ENCODE data around the gene SCG3. TPM values are rescaled to one million over a fixed set of nuclear protein-coding genes. Genes with fewer than 3 reads are reported as not detected.

The SCG3 gene
- total RNA-seq, 2 donors from 2014 or later: not detected

DNA sequence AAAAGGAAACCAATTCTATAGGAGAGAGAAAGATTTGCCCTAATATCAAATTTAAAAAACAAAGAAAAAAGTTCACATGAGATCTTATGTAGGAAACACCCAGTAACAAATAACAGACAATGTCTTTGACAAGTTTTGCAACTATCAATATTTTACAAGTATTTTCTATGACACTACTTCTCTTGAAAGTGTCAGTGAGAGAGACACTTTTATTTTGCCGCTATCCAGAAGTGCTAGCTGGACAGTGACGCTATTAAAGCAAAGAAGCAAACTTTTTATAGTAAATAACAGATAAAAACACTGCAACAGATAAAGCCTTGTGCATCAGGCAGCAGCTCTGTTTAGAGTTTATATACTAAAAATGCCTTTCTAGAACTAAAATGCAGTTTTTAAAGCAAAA is 42.9 kb downstream of the SCG3 start:
- peak overlapping the region; percentile 88 for H3K27ac Mint-ChIP-seq
- H3K4me3 Mint-ChIP-seq: peak overlapping the region in 1 of 2 donors; percentile 37
- peaks cover 50% of the 10 kb centered on the region for H3K4me1 Mint-ChIP-seq (ENCODE audit: low read depth)
- H3K27me3 Mint-ChIP-seq (ENCODE audit: low read depth): no peaks in the 10 kb centered on the region
- DNase-seq: no peak
- H3K36me3 Mint-ChIP-seq (ENCODE audit: insufficient read depth in 2 of 2): peaks cover 0 to 4% of the 10 kb centered on the region in 2 donors
- no peak for ATAC-seq (replicated peaks in 1 of 2)
- H3K9me3 Mint-ChIP-seq: no peaks in the 10 kb centered on the region

DNA sequence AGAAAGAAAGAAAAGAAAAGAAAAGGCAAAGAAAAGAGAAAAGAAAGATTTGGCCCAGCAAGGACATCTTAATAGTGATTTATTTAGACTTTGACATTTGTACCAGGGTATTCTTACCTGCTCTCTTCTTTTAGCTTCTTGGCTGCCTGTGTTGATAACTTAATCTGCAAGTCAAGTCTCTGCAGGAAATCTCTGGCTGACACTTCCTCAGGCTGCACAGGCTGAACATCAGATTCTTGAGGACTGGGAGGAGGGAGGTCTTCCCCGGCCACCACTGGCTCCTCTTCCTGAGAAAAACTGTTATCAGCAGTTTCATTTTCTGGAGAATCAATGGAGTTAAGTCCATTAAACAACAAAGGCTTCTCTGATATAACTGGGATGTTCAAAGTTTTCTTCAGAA is 43.4 kb downstream of the SCG3 start:
- Mint-ChIP-seq H3K4me3 (peak overlapping the region in 1 of 2 donors; percentile 37), H3K27ac (peak overlapping the region; percentile 88), H3K36me3 (ENCODE audit: insufficient read depth in 2 of 2) (peaks cover 0 to 4% of the 10 kb centered on the region in 2 donors)

DNA sequence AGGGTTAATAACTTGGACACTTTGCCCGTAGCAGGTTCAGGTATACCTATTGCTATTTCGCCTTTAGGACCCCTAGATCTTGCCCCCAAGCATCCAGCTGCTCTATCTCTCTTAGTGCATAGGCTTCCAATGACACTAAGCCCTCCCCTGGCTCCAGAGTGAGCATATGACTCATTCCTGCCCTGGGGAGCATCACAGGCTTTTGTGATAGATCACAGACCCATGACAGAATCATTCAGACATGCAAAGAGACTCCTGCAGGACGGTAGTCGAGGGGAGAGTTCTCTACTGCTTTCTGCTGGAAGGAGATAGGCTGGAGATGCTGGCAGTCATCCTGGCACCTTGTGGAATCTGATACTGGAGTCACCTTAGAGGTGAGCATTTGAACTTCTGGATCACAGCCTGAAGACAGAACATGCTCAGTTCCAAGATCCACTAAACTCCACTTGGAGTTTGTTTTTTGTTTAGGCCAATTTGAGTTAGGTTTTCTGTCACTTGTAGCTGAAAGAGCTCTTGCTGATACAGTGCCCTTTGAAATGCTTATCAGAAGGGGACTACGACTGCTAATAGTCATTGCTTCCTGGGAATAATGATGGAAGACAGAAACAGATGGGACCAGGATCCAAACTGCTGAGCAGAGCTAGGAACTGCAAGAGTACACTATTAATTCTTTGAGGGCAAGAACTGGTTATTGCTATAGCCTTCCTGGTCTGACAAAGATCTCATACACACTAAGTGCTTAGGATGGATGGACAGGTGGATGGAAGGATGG is 45.2 kb downstream of the SCG3 start:
- Mint-ChIP-seq H3K4me1 (ENCODE audit: low read depth) (peaks cover 56% of the 10 kb centered on the region), H3K36me3 (ENCODE audit: insufficient read depth in 2 of 2) (peaks cover 3 to 9% of the 10 kb centered on the region in 2 donors), H3K4me3 (no peak overlapping the region), H3K27me3 (ENCODE audit: low read depth) (no peaks in the 10 kb centered on the region), H3K27ac (peak overlapping the region; percentile 74), H3K9me3 (no peaks in the 10 kb centered on the region)
- peak; percentile 85 to 89 for ATAC-seq (replicated peaks in 1 of 2)
- DNase-seq: peak; percentile 41 to 42

More for the DNA sequence above, 43.4 kb downstream of the SCG3 start:
- DNase-seq: no peak
- ATAC-seq (replicated peaks in 1 of 2): no peak
- Mint-ChIP-seq H3K4me1 (ENCODE audit: low read depth) (peaks cover 50% of the 10 kb centered on the region), H3K27me3 (ENCODE audit: low read depth) (no peaks in the 10 kb centered on the region), H3K9me3 (no peaks in the 10 kb centered on the region)

DNA sequence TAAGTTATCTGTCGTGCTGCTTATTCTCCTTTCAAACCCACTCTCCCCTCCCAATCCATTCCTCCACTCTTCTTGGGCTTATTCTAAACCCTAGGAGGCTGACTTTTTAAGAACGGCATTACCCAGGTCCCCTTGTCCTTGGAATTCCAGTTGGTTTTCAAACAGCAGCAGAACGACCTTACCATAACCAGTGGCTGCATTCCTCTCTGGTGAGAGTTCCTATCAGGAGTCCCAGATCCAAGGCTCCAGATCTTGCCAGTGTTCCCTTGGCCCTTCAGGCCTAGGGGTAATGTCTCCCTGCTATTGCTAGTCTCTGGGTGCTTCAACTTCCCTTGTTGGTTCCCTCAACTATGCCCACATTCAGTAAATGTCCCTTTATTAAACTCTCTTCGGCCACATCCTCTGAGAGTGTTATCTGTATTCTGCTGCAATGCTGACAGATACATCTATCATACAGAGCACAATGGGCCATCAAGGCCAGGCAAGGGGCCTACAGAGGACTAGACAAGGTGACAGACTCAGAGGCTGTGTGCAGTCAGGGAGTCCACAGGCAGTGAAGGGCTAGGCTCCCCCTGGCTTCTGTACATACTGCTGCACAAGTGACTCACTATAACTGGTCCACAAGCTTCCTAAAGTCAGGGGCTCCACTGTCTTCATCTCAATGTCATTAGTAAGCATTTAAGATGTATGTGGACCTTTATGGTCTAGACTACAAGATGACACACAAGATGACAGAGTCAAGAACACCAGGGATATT is 46.0 kb downstream of the SCG3 start:
- no peak overlapping the region for H3K4me3 Mint-ChIP-seq
- H3K9me3 Mint-ChIP-seq: no peaks in the 10 kb centered on the region
- peak in 1 of 2 donors; percentile 17 for DNase-seq
- peak; percentile 58 to 61 for ATAC-seq (replicated peaks in 1 of 2)
- peaks cover 3 to 7% of the 10 kb centered on the region in 2 donors for H3K36me3 Mint-ChIP-seq (ENCODE audit: insufficient read depth in 2 of 2)
- H3K4me1 Mint-ChIP-seq (ENCODE audit: low read depth): peaks cover 57% of the 10 kb centered on the region
- no peak overlapping the region for H3K27ac Mint-ChIP-seq
- H3K27me3 Mint-ChIP-seq (ENCODE audit: low read depth): no peaks in the 10 kb centered on the region

DNA sequence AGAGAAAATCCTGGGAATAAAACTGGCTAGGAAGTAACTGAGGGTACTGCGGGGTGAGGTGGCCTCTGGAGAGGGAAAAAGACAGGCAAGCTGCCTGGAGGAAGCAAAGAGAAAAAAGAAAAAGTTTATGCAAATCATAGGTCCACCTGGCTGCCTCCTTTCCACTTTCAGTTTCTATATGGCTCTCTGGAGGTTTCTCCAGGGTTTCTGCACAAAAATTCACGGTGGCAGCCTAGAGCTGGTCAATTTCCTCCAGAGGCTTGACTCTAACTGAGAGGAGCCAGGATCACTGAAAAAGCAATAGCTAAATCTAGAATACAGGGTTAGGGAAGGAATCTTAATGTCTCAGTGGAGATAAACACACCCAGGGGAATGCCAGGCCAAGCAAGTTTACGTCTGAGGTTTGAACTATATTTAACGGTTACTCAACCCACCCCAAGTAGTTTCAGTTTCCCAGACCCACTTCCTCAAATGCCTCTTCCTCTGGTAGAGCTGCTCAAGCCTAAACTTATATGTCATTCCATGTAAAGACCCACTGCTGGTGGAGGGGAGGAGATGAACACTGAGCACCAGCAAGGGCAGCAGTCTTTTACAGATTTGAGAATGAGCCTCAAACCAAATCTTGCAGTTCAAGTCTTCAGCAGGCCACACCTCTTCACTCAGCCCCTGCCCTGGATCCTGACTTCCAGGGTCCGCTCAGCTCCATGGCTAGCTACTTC is 50.4 kb downstream of the SCG3 start:
- Mint-ChIP-seq H3K27me3 (ENCODE audit: low read depth) (no peaks in the 10 kb centered on the region), H3K36me3 (ENCODE audit: insufficient read depth in 2 of 2) (peaks cover 3 to 7% of the 10 kb centered on the region in 2 donors), H3K4me3 (peak overlapping the region; percentile 84 to 91), H3K9me3 (no peaks in the 10 kb centered on the region), H3K27ac (peak overlapping the region; percentile 89), H3K4me1 (ENCODE audit: low read depth) (peaks cover 77% of the 10 kb centered on the region)
- DNase-seq (peak; percentile 38 to 42), ATAC-seq (replicated peaks in 1 of 2) (peak; percentile 41 to 61)

DNA sequence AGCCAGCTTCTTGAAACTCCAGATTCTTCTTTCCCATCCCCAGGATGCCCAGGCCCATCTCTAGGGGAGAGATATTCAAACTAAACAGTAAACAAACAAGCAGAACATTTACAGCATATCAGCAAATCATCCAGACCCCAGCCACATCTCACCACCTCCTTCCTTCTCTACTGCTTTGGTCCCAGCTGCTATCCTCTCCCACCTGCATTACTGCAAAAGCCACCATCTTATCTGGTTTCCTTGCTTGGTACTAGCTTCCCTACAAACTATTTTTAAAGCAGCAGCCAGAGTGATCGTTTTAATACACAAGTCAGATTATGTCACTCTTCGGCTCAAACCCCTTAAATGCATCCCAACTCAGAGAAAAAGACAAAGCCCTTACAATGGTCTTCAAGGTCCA is 51.3 kb downstream of the SCG3 start:
- ATAC-seq (replicated peaks in 1 of 2) (no peak), DNase-seq (no peak)
- H3K4me1 Mint-ChIP-seq (ENCODE audit: low read depth): peaks cover 68% of the 10 kb centered on the region
- no peaks in the 10 kb centered on the region for H3K9me3 Mint-ChIP-seq
- peak overlapping the region; percentile 13 to 60 for H3K4me3 Mint-ChIP-seq
- peak overlapping the region; percentile 89 for H3K27ac Mint-ChIP-seq
- H3K27me3 Mint-ChIP-seq (ENCODE audit: low read depth): no peaks in the 10 kb centered on the region
- H3K36me3 Mint-ChIP-seq (ENCODE audit: insufficient read depth in 2 of 2): peaks cover 3 to 7% of the 10 kb centered on the region in 2 donors

DNA sequence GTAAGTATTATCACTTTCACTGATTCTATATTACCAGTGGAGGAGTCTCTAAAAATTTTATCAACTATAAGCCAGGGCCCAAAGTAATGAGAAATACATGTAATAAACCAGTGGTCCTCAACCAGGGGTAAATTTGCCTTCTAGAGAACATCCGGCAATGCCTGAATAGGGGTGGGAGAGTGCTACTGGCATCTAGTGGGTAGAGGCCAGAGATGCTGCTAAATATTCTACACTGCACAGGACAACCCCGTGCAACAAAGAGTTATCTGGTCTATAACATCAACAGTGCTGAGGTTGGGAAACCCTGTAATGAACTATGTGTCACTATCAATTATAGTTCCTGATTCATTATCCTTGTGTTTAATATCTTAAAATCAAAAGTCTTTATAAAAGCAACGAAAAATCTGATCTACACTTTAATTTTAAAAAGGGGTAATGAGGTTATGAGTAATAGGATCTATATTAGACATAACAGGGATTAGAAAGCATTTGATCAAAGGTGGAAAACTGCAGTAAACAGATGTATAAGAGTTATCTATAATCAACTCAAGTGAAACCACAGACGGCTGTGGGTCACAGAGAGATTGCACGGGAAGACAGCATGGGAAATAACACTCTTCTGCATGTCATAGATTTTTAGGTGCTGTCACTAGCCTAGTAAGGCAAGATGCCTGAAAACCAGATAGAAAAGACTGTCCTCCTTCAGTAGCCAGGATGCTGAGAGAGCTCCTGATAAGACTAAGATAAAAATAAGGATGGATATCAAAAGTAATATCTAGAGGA is 54.1 kb downstream of the SCG3 start:
- peak overlapping the region; percentile 86 to 88 for H3K4me3 Mint-ChIP-seq
- DNase-seq (peak; percentile 25 to 26), ATAC-seq (replicated peaks in 1 of 2) (peak in 1 of 2 donors; percentile 7)
- peak overlapping the region; percentile 89 for H3K27ac Mint-ChIP-seq
- H3K27me3 Mint-ChIP-seq (ENCODE audit: low read depth): no peaks in the 10 kb centered on the region
- no peaks in the 10 kb centered on the region for H3K9me3 Mint-ChIP-seq
- peaks cover 5 to 7% of the 10 kb centered on the region in 2 donors for H3K36me3 Mint-ChIP-seq (ENCODE audit: insufficient read depth in 2 of 2)
- H3K4me1 Mint-ChIP-seq (ENCODE audit: low read depth): peaks cover 86% of the 10 kb centered on the region

DNA sequence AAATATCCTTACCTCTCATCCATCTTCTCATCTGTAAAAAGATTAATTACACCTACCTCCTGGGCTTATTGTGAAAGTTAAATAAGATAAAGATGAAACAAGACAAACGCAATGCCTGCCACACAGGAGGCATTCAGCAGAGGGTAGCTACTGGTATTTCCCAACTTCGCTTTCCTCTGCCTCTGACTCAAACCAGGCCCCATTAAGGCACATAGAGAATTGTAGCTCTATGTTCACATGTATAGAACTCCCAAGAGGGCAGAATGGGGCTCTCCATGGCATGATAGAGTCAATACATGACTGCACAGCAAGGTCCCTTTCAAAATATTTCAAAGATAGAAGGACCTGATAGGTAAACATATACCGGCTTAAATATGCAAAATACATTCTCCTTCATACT is 54.8 kb downstream of the SCG3 start:
- DNase-seq: peak; percentile 37 to 52
- peak; percentile 40 to 47 for ATAC-seq (replicated peaks in 1 of 2)
- no peaks in the 10 kb centered on the region for H3K27me3 Mint-ChIP-seq (ENCODE audit: low read depth)
- peaks cover 2% of the 10 kb centered on the region in 2 donors for H3K36me3 Mint-ChIP-seq (ENCODE audit: insufficient read depth in 2 of 2)
- peaks cover 79% of the 10 kb centered on the region for H3K4me1 Mint-ChIP-seq (ENCODE audit: low read depth)
- no peaks in the 10 kb centered on the region for H3K9me3 Mint-ChIP-seq
- peak overlapping the region; percentile 89 for H3K27ac Mint-ChIP-seq
- H3K4me3 Mint-ChIP-seq: peak overlapping the region; percentile 86 to 88

DNA sequence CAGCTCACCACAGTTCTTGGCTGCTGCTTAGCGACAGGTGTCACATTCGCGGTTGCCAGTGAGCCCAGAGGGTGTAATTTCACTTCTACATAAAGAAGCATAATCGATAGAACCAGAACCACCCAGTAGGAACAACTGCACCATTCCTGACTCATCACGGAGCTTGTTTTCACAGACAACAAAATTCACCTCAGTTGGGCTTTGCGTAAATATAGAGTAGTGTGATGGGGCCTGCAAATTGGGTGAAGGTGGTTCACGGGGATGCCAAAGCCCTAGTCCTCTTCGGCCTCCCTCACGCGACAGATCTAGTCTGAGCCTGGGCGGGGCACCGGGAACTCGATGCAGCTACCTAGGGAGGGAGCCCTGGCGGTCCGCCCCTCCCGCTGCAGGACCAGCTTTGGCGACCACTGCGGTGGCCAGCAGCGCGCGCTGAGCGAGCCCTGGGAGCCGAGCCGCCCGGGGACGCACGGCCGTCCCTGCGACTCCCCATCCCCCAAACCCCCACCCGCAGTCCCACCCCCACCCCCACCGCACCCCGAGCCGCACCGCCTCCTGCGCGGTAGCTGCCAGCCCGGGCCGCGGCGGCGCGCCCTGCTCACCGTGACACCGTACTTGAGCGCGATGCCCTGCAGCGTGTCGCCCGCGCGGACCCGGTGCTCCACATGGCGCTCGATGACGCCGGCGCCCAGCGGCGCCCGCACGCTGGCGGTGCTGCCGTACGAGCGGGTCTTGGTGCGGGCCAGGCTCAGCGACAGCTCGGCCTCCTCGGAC is 55.6 kb downstream of the SCG3 start:
- peak; percentile 64 to 66 for ATAC-seq (replicated peaks in 1 of 2)
- H3K4me3 Mint-ChIP-seq: peak overlapping the region; percentile 86 to 88
- H3K27ac Mint-ChIP-seq: peak overlapping the region; percentile 77
- peaks cover 71% of the 10 kb centered on the region for H3K4me1 Mint-ChIP-seq (ENCODE audit: low read depth)
- no peaks in the 10 kb centered on the region for H3K27me3 Mint-ChIP-seq (ENCODE audit: low read depth)
- H3K36me3 Mint-ChIP-seq (ENCODE audit: insufficient read depth in 2 of 2): peaks cover 2% of the 10 kb centered on the region in 2 donors
- no peaks in the 10 kb centered on the region for H3K9me3 Mint-ChIP-seq
- peak; percentile 69 to 72 for DNase-seq

DNA sequence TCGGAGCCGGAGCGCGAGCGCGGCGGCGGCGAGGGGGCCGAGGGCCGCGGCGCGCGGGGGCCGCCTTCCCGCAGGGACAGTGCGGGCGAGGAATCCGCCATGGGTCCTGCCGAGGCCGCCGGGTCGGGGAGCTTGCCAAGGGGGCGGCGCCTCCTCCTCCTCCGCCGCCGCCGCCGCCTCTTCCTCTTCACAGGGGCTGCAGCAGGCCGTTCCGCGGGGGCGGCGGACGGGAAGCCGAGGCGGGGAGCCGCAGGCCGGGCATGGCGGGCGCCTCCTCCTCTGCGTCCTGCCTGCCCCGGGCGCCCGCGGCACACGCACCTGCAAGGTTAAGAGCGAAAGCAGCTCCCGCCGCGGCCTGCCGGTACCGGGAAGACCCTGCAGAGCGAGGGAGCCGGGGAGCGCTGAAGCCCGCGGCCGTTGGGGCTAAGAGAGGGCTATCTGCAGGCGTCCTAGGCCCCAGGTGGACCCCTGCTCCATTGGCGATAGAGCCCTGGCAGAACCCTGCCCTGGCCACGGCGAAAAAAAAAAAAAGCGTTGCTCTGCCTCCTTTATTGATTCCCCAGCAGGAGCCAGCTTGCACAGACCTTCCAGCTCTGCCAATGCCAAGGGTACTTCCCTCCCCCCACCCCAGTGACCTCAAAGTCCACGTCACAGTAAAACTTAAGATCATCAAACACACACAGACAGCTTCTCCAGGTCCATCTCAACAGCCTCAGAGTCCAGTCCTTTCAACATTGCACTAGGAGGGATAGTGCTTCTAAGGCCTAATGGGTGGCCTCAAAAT is 56.4 kb downstream of the SCG3 start, which contains the start of gene LYSMD2:
Gene LYSMD2 (minus strand): TSS at position 134 of the 784 bp plus-strand sequence. CDS start 33 bp downstream, at position 101.
- H3K27me3 Mint-ChIP-seq (ENCODE audit: low read depth): no peaks in the 10 kb centered on the region
- peak; percentile 61 to 73 for ATAC-seq (replicated peaks in 1 of 2)
- H3K27ac Mint-ChIP-seq: peak within 1 kb of the TSS; percentile 93
- peaks cover under 1 to 2% of the 10 kb centered on the region in 2 donors for H3K36me3 Mint-ChIP-seq (ENCODE audit: insufficient read depth in 2 of 2)
- DNase-seq: peak; percentile 80 to 84
- H3K9me3 Mint-ChIP-seq: no peaks in the 10 kb centered on the region
- H3K4me3 Mint-ChIP-seq: peak within 1 kb of the TSS; percentile 86 to 88
- H3K4me1 Mint-ChIP-seq (ENCODE audit: low read depth): peaks cover 63% of the 10 kb centered on the region

DNA sequence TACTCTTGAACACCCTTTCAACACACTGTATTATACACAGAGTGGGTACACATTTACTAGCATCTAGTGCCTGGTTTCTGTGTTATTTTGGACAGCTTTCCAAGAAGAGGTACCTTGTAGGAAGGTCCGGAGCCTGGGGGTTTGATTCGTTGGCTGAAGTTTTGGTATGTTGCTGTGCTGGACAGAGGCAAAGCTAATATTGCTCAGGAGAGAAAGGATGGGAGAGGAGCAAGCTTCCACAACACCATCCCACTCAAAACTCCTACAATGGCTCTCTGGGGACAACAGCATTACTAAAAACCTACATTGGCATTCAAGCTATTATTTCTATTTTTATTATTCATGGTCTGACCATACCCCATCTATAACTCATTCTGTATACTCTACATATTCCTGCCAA is 57.2 kb downstream of the SCG3 start:
- ATAC-seq (replicated peaks in 1 of 2) (no peak), DNase-seq (no peak)
- no peaks in the 10 kb centered on the region for H3K27me3 Mint-ChIP-seq (ENCODE audit: low read depth)
- peaks cover 55% of the 10 kb centered on the region for H3K4me1 Mint-ChIP-seq (ENCODE audit: low read depth)
- peaks cover 0 to 2% of the 10 kb centered on the region in 2 donors for H3K36me3 Mint-ChIP-seq (ENCODE audit: insufficient read depth in 2 of 2)
- H3K4me3 Mint-ChIP-seq: peak overlapping the region; percentile 82 to 84
- H3K27ac Mint-ChIP-seq: peak overlapping the region; percentile 93
- no peaks in the 10 kb centered on the region for H3K9me3 Mint-ChIP-seq

Data from activated T-cell treated with anti-CD3 and anti-CD28 coated beads, Interleukin-2, amount 50 U/mL, for 72 hours (primary cell).